PC-3 (cell line): ENCODE results near the gene HRG. TPM values are rescaled to one million over a fixed set of nuclear protein-coding genes. Genes with fewer than 3 reads are reported as not detected.

Source experiments
- ATAC-seq: fragments of 200-7000 bp; cut with Tn5 transposase; 2 replicates; pipeline ENCODE4 v1.9.1; 2020; ENCODE audit warnings: mild to moderate bottlenecking, moderate library complexity
- BruUV-seq: library from RNA; stranded (reverse); fragments of 400-500 nt; replicated peaks from 2 replicates; lab custom pipeline; 2021; lab: Mats Ljungman, UMichigan
- CTCF ChIA-PET: fragments of 300-600 bp; sonication (Branson Sonifier 250); formaldehyde crosslinking; loops from one replicate; lab custom pipeline; 2022; ENCODE audit warnings: antibody characterized with exemption; lab: Charles Lee
- POLR2A ChIA-PET: fragments of 300-600 bp; sonication (Branson Sonifier 250); formaldehyde crosslinking; loops from one replicate; lab custom pipeline; 2022; ENCODE audit warnings: antibody characterized with exemption; ENCODE audit not compliant: unreplicated experiment; lab: Charles Lee
- DNase-seq: peaks from one replicate; pipeline ENCODE4 v3.0.0-alpha.2; 2015
- H2AFZ ChIP-seq: fragments of 300-600 bp; sonication (generic); 2 replicates; pipeline ENCODE4 v1.6.0; 2016; ENCODE audit warnings: antibody characterized with exemption, low read length
- H3F3A ChIP-seq: fragments of 300-600 bp; sonication (generic); one replicate; pipeline ENCODE4 v1.6.0; 2017; ENCODE audit warnings: antibody characterized with exemption, low read length, control low read depth, mild to moderate bottlenecking; ENCODE audit not compliant: unreplicated experiment
- H3K27ac ChIP-seq: fragments of 300-600 bp; sonication (generic); 2 replicates; pipeline ENCODE4 v1.5.1; 2016; ENCODE audit warnings: mild to moderate bottlenecking, low read length
- H3K27me3 ChIP-seq: fragments of 300-600 bp; sonication (generic); 2 replicates; pipeline ENCODE4 v1.6.1; 2016; ENCODE audit warnings: low read length, mixed read lengths
- H3K36me3 ChIP-seq: fragments of 300-600 bp; sonication (generic); 2 replicates; pipeline ENCODE4 v1.6.1; 2016; ENCODE audit warnings: low read depth, mixed run types, low read length, mixed read lengths
- H3K4me1 ChIP-seq: fragments of 300-600 bp; sonication (generic); 2 replicates; pipeline ENCODE4 v1.5.1; 2016; ENCODE audit warnings: low read length; ENCODE audit not compliant: insufficient read depth
- H3K4me2 ChIP-seq: fragments of 300-600 bp; sonication (generic); 2 replicates; pipeline ENCODE4 v1.6.0; 2016; ENCODE audit warnings: low read length
- H3K4me3 ChIP-seq: fragments of 300-600 bp; sonication (generic); 2 replicates; pipeline ENCODE4 v1.5.1; 2016; ENCODE audit warnings: mild to moderate bottlenecking, low read length, mixed read lengths
- H3K79me2 ChIP-seq: fragments of 300-600 bp; sonication (generic); 2 replicates; pipeline ENCODE4 v1.6.1; 2017; ENCODE audit warnings: low read length, mixed read lengths
- H3K9ac ChIP-seq: fragments of 300-600 bp; sonication (generic); 2 replicates; pipeline ENCODE4 v1.6.0; 2016; ENCODE audit warnings: mild to moderate bottlenecking, low read length
- H3K9me2 ChIP-seq: fragments of 300-600 bp; sonication (generic); replicated peaks from 2 replicates; pipeline ENCODE4 v1.6.1; 2016; ENCODE audit warnings: mixed run types, low read length, mixed read lengths
- H3K9me3 ChIP-seq: fragments of 300-600 bp; sonication (generic); 2 replicates; pipeline ENCODE4 v1.6.1; 2016; ENCODE audit warnings: low read length, mixed read lengths
- H4K20me1 ChIP-seq: fragments of 300-600 bp; sonication (generic); 2 replicates; pipeline ENCODE4 v1.6.1; 2016; ENCODE audit warnings: low read length, mixed read lengths
- EZH2 ChIP-seq: fragments of 300-600 bp; sonication (generic); IDR thresholded peaks from one replicate; pipeline ENCODE4 v1.6.1; 2017; ENCODE audit warnings: antibody characterized with exemption, mild to moderate bottlenecking, low read length; ENCODE audit not compliant: unreplicated experiment
- EZH2phosphoT487 ChIP-seq: fragments of 300-600 bp; sonication (generic); IDR thresholded peaks from 2 replicates; pipeline ENCODE4 v1.6.1; 2018; ENCODE audit warnings: mild to moderate bottlenecking, antibody characterized with exemption, low read length, borderline replicate concordance
- intact Hi-C: fragments of 100-400 bp; cut with micrococcal nuclease; formaldehyde crosslinking; loops from 2 replicates; pipeline ENCODE4 v1.9.0; 2023
- total RNA-seq: library from RNA; depleted of rRNA; stranded (reverse); fragments of >200 nt; gene quantifications from 2 replicates; pipeline ENCODE4 v1.2.3, GENCODE V29; 2014
- TF ChIP-seq, protein P1 (sequence below): fragments of 300-600 bp; sonication (generic); conservative IDR thresholded peaks from 2 replicates; pipeline ENCODE4 v1.5.1; 2017; ENCODE audit warnings: antibody characterized with exemption, low read depth, mild to moderate bottlenecking, low read length

The HRG gene
- total RNA-seq, 1 experiment from 2014 or later: not detected

DNA sequence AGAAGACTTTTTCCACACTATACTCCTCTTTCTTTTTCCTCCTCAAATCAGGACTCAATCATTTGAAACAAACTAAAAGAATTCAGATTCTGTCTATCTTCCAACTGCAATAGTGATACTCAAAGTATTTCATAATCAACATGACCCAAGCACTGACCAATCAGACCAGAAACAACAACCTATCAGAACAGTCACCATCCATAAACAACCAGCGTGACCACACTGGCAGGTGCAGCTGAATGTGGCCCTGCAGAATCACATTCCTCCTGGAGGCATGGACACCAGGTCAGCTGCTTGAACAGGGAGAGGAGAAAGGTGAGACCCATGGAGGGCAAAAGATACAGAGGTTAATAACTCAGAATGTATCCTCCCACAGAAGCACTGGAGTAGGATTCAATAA, 13.3 kb downstream of the HRG start:
- no peaks in the 10 kb centered on the region for H3K9me3 ChIP-seq
- BruUV-seq: no TSS peak
- DNase-seq (no peak), ATAC-seq (no peak)
- intact Hi-C loops: no loop called here
- 0 out of 2 replicates have a peak, but pooled peaks cover 4% of the 10 kb centered on the region for H3K27me3 ChIP-seq
- CTCF ChIA-PET: no interaction called here
- no peaks in the 10 kb centered on the region for H3K9me2 ChIP-seq
- no peak overlapping the region for H3K27ac ChIP-seq
- H3K36me3 ChIP-seq: no peaks in the 10 kb centered on the region
- no peak overlapping the region for H2AFZ ChIP-seq
- POLR2A ChIA-PET: no interaction called here
- no peaks in the 10 kb centered on the region for H4K20me1 ChIP-seq
- H3K79me2 ChIP-seq: no peaks in the 10 kb centered on the region
- H3F3A ChIP-seq: no peaks in the 10 kb centered on the region
- H3K4me3 ChIP-seq: no peak overlapping the region
- H3K4me2 ChIP-seq: no peak overlapping the region
- TF ChIP-seq EZH2 (no peak), EZH2phosphoT487 (no peak)
- TF ChIP-seq, protein P1, sequence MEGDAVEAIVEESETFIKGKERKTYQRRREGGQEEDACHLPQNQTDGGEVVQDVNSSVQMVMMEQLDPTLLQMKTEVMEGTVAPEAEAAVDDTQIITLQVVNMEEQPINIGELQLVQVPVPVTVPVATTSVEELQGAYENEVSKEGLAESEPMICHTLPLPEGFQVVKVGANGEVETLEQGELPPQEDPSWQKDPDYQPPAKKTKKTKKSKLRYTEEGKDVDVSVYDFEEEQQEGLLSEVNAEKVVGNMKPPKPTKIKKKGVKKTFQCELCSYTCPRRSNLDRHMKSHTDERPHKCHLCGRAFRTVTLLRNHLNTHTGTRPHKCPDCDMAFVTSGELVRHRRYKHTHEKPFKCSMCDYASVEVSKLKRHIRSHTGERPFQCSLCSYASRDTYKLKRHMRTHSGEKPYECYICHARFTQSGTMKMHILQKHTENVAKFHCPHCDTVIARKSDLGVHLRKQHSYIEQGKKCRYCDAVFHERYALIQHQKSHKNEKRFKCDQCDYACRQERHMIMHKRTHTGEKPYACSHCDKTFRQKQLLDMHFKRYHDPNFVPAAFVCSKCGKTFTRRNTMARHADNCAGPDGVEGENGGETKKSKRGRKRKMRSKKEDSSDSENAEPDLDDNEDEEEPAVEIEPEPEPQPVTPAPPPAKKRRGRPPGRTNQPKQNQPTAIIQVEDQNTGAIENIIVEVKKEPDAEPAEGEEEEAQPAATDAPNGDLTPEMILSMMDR: no peak
- no peak overlapping the region for H3K9ac ChIP-seq
- no peaks in the 10 kb centered on the region for H3K4me1 ChIP-seq

DNA sequence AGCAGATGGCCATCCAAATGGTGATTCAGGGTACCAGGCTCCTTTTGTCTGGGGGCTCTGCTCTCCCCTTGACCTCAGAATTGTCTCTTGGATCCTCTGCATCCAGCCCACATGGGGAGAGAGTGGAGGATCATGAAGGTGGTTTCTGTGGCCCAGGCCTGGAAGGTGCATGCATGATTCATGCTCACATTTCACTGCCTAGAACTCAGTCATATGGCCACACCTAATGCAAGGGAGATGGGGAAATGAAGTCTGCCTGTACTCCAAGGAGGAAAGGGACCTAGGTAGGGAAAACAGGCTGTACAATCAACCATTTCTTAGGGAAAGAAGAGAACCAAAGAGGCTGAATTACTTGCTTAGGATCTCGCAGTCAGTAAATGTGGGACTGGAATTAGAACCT, 15.1 kb downstream of the HRG start:
- DNase-seq (no peak), ATAC-seq (no peak)
- Histone ChIP-seq H2AFZ (no peak overlapping the region), H3F3A (no peaks in the 10 kb centered on the region), H4K20me1 (no peaks in the 10 kb centered on the region), H3K9me3 (no peaks in the 10 kb centered on the region), H3K4me2 (no peak overlapping the region), H3K27me3 (no peaks in the 10 kb centered on the region), H3K36me3 (no peaks in the 10 kb centered on the region), H3K4me1 (no peaks in the 10 kb centered on the region), H3K9ac (no peak overlapping the region), H3K27ac (no peak overlapping the region), H3K9me2 (no peaks in the 10 kb centered on the region), H3K4me3 (no peak overlapping the region), H3K79me2 (no peaks in the 10 kb centered on the region)
- ChIA-PET CTCF (no interaction called here), POLR2A (no interaction called here)
- no TSS peak for BruUV-seq
- TF ChIP-seq EZH2phosphoT487: no peak
- TF ChIP-seq EZH2: no peak
- TF ChIP-seq, protein P1: no peak
- intact Hi-C loops: no loop called here

DNA sequence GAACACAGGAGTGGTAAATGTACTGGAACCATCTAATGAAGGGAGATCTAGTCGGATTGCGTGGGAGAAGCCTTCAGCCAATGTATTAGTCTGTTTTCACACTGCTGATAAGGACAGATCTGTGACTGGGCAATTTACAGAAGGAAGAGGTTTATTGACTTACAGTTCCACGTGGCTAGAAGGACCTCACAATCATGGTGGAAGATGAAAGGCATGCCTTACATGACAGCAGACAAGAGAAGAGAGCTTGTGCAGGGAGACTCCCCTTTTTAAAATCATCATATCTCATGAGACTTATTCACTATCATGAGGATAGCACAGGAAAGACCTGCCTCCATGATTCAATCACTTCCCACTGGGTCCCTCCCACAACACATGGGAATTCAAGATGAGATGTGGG, 17.0 kb downstream of the HRG start:
- intact Hi-C loops: no loop called here
- DNase-seq: no peak
- Histone ChIP-seq H3K27ac (no peak overlapping the region), H2AFZ (no peak overlapping the region), H3K36me3 (no peaks in the 10 kb centered on the region), H3K9me3 (no peaks in the 10 kb centered on the region), H3K9ac (no peak overlapping the region), H3K9me2 (no peaks in the 10 kb centered on the region), H3K4me3 (no peak overlapping the region), H3F3A (no peaks in the 10 kb centered on the region), H3K79me2 (no peaks in the 10 kb centered on the region), H3K27me3 (no peaks in the 10 kb centered on the region), H3K4me1 (no peaks in the 10 kb centered on the region), H3K4me2 (no peak overlapping the region), H4K20me1 (no peaks in the 10 kb centered on the region)
- ChIA-PET CTCF (no interaction called here), POLR2A (no interaction called here)
- ATAC-seq: no peak
- TF ChIP-seq EZH2 (no peak), EZH2phosphoT487 (no peak)
- TF ChIP-seq, protein P1: no peak
- no TSS peak for BruUV-seq
